ENCODE data around the gene CEP350.

GRCh38 chr1:180065408-180065807 lies 110.8 kb downstream of the CEP350 start:
- no peak for TF ChIP-seq CTCF (IDR thresholded peaks at IDR 0.05)
- no peak for TF ChIP-seq POLR2A (IDR thresholded peaks at IDR 0.05)
- no peak for TF ChIP-seq EP300 (IDR thresholded peaks at IDR 0.05)
